Muscle layer of duodenum (tissue), 2 donors: ENCODE measurements around the gene RNF151.
"Not testable (repeated sequence)": the region's sequence is repeated elsewhere in the genome, so short reads cannot be mapped to it uniquely, and the experiment has no call there.

Source experiments
- H3K27ac ChIP-seq: one replicate; pipeline ENCODE4 v1.7.0; 2013; ENCODE audit warnings: mild to moderate bottlenecking, low read length
- H3K27me3 ChIP-seq: one replicate; pipeline ENCODE4 v1.7.0; 2013; ENCODE audit warnings: low read depth, mild to moderate bottlenecking, control low read depth, low read length
- H3K36me3 ChIP-seq, 2 donors: one replicate each; pipeline ENCODE4 v1.7.0; 2013; ENCODE audit warnings: low read length in 2 of 2, control low read depth in 1 of 2, mild to moderate bottlenecking in 1 of 2; ENCODE audit not compliant: insufficient read depth in 2 of 2, control insufficient read depth in 1 of 2
- H3K4me1 ChIP-seq, 2 donors: one replicate each; pipeline ENCODE4 v1.7.0; 2013; ENCODE audit warnings: low read length in 2 of 2, mild to moderate bottlenecking in 2 of 2, control low read depth in 1 of 2, moderate library complexity in 1 of 2; ENCODE audit not compliant: insufficient read depth in 2 of 2, control insufficient read depth in 1 of 2
- H3K4me3 ChIP-seq, 2 donors: one replicate each; pipeline ENCODE4 v1.7.0; 2013; ENCODE audit warnings: low read length in 2 of 2, low read depth in 1 of 2, mild to moderate bottlenecking in 1 of 2
- H3K9me3 ChIP-seq, 2 donors: one replicate each; pipeline ENCODE4 v1.7.0; 2013; ENCODE audit warnings: low read length in 2 of 2, control low read depth in 1 of 2, mild to moderate bottlenecking in 1 of 2; ENCODE audit not compliant: control insufficient read depth in 1 of 2
- donor health status: healthy.

The RNF151 gene

GRCh38 chr16:1926271-1926670 lies 40.4 kb upstream of the RNF151 start:
- Histone ChIP-seq H3K4me3 (no peak overlapping the region), H3K27ac (no peak overlapping the region), H3K36me3 (no peaks in the 10 kb centered on the region), H3K27me3 (peaks cover 15% of the 10 kb centered on the region), H3K9me3 (peaks cover 0 to 2% of the 10 kb centered on the region in 2 donors), H3K4me1 (peaks cover 0 to 10% of the 10 kb centered on the region in 2 donors)

GRCh38 chr16:1929105-1929504 lies 37.6 kb upstream of the RNF151 start:
- no peaks in the 10 kb centered on the region for H3K27me3 ChIP-seq
- no peak overlapping the region for H3K27ac ChIP-seq
- H3K9me3 ChIP-seq: no peaks in the 10 kb centered on the region
- peaks cover 0 to 3% of the 10 kb centered on the region in 2 donors for H3K4me1 ChIP-seq
- peak overlapping the region; percentile 47 to 77 for H3K4me3 ChIP-seq
- H3K36me3 ChIP-seq: no peaks in the 10 kb centered on the region

- Histone ChIP-seq H3K27ac (no peak overlapping the region), H3K4me3 (peak overlapping the region in 1 of 2 donors; percentile 77)
Measured at GRCh38 chr16:1929578-1930337, 36.9 kb upstream of the RNF151 start.

GRCh38 chr16:1930338-1930720 lies 36.3 kb upstream of the RNF151 start:
- H3K4me3 ChIP-seq: no peak overlapping the region
- no peaks in the 10 kb centered on the region for H3K27me3 ChIP-seq

More at GRCh38 chr16:1929578-1930337, 36.9 kb upstream of the RNF151 start:
- no peaks in the 10 kb centered on the region for H3K9me3 ChIP-seq
- H3K36me3 ChIP-seq: no peaks in the 10 kb centered on the region
- peaks cover 0 to 3% of the 10 kb centered on the region in 2 donors for H3K4me1 ChIP-seq
- no peaks in the 10 kb centered on the region for H3K27me3 ChIP-seq

GRCh38 chr16:1932050-1933028 lies 34.3 kb upstream of the RNF151 start:
- H3K4me1 ChIP-seq: peaks cover 0 to 3% of the 10 kb centered on the region in 2 donors
- H3K36me3 ChIP-seq: peaks cover 4 to 5% of the 10 kb centered on the region in 2 donors
- no peak overlapping the region for H3K4me3 ChIP-seq
- no peaks in the 10 kb centered on the region for H3K27me3 ChIP-seq
- no peak overlapping the region for H3K27ac ChIP-seq
- H3K9me3 ChIP-seq: no peaks in the 10 kb centered on the region

More at GRCh38 chr16:1930338-1930720, 36.3 kb upstream of the RNF151 start:
- no peak overlapping the region for H3K27ac ChIP-seq
- H3K4me1 ChIP-seq: peaks cover 0 to 3% of the 10 kb centered on the region in 2 donors
- no peaks in the 10 kb centered on the region for H3K36me3 ChIP-seq
- no peaks in the 10 kb centered on the region for H3K9me3 ChIP-seq

- Histone ChIP-seq H3K4me1 (peaks cover 0 to 3% of the 10 kb centered on the region in 2 donors), H3K27ac (no peak overlapping the region), H3K4me3 (no peak overlapping the region)
Measured at GRCh38 chr16:1933097-1933661, 33.5 kb upstream of the RNF151 start.

GRCh38 chr16:1936945-1937479 lies 29.6 kb upstream of the RNF151 start:
- H3K27me3 ChIP-seq: no peaks in the 10 kb centered on the region
- no peak overlapping the region for H3K4me3 ChIP-seq
- H3K27ac ChIP-seq: no peak overlapping the region
- H3K36me3 ChIP-seq: peaks cover 16 to 40% of the 10 kb centered on the region in 2 donors
- H3K9me3 ChIP-seq: no peaks in the 10 kb centered on the region
- H3K4me1 ChIP-seq: peaks cover 7% of the 10 kb centered on the region in 2 donors

More at GRCh38 chr16:1933097-1933661, 33.5 kb upstream of the RNF151 start:
- peaks cover 7 to 13% of the 10 kb centered on the region in 2 donors for H3K36me3 ChIP-seq
- no peaks in the 10 kb centered on the region for H3K27me3 ChIP-seq
- H3K9me3 ChIP-seq: no peaks in the 10 kb centered on the region

GRCh38 chr16:1938316-1938715 lies 28.3 kb upstream of the RNF151 start:
- Histone ChIP-seq H3K4me3 (peak overlapping the region in 1 of 2 donors; percentile 11), H3K27me3 (no peaks in the 10 kb centered on the region), H3K36me3 (peaks cover 16 to 40% of the 10 kb centered on the region in 2 donors), H3K4me1 (peaks cover 10 to 15% of the 10 kb centered on the region in 2 donors), H3K9me3 (no peaks in the 10 kb centered on the region), H3K27ac (no peak overlapping the region)

GRCh38 chr16:1938910-1939309 lies 27.7 kb upstream of the RNF151 start:
- Histone ChIP-seq H3K4me3 (peak overlapping the region in 1 of 2 donors; percentile 11), H3K9me3 (no peaks in the 10 kb centered on the region), H3K27me3 (no peaks in the 10 kb centered on the region), H3K27ac (no peak overlapping the region), H3K36me3 (peaks cover 16 to 40% of the 10 kb centered on the region in 2 donors), H3K4me1 (peaks cover 10 to 15% of the 10 kb centered on the region in 2 donors)

- H3K27me3 ChIP-seq, H3K27ac ChIP-seq, H3K9me3 ChIP-seq, H3K4me3 ChIP-seq: not testable (repeated sequence)
- peaks cover 16 to 40% of the 10 kb centered on the region in 2 donors for H3K36me3 ChIP-seq
- H3K4me1 ChIP-seq: peaks cover 10 to 15% of the 10 kb centered on the region in 2 donors
Measured at GRCh38 chr16:1939833-1940232, 26.8 kb upstream of the RNF151 start.
